NCI-H146 treated with DMSO at 0.1 percent for 48 hours (cell line): ENCODE measurements around the gene CLIC5.

Source experiments
- DNase-seq: peaks from one replicate; lab custom pipeline; 2025; ENCODE audit not compliant: unreplicated experiment; lab: John Stamatoyannopoulos, UW

The CLIC5 gene

GRCh38 chr6:46036911-46037310 is 21.3 kb upstream of the CLIC5 start:
- no peak for DNase-seq

- DNase-seq = no peak
These were observed 19.6 kb upstream of the CLIC5 start for GRCh38 chr6:46035242-46035641.

GRCh38 chr6:46032110-46032998 is 16.7 kb upstream of the CLIC5 start:
- DNase-seq = no peak

- no peak for DNase-seq
These were observed 13.9 kb upstream of the CLIC5 start for GRCh38 chr6:46029602-46030001.

GRCh38 chr6:46026307-46026706 is 10.6 kb upstream of the CLIC5 start:
- no peak for DNase-seq

GRCh38 chr6:46025573-46025972 is 9.9 kb upstream of the CLIC5 start:
- DNase-seq = no peak

DNA sequence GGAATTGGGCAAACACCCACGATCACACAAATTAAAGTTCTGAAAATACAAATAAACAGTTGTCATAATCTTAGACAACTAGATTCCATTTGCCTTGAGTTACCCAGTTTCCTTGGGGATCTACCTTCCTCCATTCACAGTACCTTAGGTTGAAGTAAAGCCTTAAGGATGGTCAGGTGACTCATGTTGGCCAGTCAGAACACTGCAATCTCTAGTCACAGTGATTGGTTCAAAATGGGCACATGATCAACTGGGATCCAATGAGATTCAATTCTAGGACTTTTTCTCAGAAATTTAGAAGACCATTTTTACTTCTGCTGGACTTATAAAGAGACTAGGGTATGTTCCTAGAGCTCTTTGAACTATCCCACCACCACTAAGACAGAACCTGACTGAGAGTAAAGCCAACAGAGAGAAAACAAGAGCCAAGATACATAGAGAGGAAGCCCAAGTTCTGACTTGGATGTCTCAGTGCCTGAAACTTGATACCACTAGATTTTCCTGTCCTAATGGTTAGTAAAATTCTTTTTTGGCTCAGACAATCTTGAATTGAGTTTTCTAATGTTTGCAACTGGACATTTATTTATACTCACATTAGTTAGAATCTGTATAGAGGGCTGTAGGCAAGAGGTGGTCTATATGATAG is 8.6 kb upstream of the CLIC5 start:
- DNase-seq = no peak

DNA sequence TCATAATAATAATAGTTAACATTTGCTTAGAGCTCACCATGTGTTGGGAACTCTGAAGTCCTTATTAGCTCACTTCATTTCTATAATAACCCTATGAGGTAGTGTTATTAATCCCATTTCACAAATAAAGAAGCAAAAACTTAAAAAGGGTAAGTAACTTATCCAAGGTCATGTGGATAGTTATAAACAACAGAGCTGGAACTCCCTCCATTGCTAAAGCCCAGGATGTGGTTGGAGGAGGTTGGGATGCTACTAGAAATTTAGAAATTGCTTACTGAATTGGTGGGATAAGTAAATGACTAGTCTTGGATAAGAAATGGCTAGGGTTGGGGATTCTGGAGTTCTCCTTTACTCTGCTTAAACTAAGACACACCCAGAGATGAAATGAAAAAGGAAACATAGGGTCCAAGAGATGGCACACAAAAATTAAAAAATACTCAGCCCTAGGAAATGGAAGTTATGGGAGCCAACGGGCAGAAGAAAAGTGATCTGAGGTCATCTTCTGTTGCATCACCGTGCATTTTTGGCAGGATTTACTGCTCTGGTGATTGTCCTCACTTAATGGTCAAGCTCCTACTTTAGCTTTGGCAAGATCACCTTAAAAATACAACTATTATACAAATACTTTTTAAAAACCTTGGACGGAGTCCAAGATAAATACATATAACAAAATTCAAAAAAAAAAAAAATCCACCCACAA is 7.7 kb upstream of the CLIC5 start:
- no peak for DNase-seq

- DNase-seq = no peak
These were observed 6.7 kb upstream of the CLIC5 start for GRCh38 chr6:46022106-46022948.

DNA sequence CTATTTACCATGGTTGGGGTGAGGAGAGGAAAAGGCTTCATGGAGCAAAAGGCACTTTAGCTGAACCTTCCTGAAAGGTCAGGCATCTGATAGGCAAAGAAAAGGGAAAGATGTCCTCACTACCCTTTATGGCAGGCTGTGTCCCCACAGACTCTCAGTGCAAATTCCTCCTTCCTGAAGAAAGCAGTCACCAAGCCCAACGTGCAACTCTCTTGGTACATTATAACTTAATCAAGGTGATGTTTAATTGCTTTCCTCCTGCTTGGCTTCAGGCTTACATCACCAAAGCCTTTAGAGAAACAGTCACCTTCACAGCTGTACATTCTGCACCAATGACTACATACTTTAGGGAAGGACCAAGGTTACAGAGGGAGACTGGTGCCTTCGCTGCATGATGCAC is 2.1 kb upstream of the CLIC5 start:
- DNase-seq = no peak

DNA sequence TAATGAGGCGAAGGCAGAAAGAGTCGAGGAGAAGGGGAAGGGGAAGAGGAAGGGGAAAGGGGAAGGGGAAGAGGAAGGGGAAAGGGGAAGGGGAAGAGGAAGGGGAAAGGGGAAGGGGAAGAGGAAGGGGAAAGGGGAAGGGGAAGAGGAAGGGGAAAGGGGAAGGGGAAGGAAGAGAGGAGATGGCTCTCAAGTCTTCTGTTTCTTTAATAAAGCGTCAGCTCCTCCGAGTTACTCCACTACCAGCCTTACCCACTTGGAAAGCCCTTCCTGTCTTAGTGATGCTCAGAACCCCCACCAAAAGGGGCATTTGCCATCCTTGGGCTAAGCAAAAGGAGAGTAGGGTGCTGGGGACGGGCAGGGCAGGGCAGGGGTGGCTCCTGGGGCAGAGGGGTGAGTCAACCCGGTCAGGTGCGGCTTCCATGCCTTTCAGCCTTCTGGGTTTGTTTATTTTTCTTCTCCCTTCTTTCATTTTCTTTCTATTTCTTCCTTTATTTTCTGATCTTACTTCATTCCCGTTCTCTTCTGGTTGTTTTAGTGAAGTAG is 476 bp upstream of the CLIC5 start:
- DNase-seq = no peak

- DNase-seq = no peak
These were observed 1.0 kb downstream of the CLIC5 start for GRCh38 chr6:46014511-46015118.

DNA sequence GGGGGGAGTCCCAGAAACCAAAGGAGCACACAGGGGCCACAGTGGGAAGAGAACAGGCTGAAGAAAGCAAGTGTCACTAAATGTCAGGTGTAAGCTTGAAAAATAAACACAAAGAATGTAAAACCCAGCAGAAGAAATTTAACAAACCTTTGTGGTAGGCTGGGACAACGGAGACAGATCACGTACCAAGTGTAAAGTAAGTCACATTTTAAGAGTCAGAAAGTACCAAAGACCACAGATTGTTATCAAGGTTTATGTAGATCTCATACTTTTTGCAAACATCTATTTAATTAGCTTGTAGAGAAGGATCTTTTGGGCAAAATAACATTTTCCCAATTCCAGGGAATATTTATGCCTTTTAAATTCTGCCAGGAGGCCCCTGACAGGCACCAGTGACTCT is 1.6 kb downstream of the CLIC5 start:
- DNase-seq = no peak

DNA sequence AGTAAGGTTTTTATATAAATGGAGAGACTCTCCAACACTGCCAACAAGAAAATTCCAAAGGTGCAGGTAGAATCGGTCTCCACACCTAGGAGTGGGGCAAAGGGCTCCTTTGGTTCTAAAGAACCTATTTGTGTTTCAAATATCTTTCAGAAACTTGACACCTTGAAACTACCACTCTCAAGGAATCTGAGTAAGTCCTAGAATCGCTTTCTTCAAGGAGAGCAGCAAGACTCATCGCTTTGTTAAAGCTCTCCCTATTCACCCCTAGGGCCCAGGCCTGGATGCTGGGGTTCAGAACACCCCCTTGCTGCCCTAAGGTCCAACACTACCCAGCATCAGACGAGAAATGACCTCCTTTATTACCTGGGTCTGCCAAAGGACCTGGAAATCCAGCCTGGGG is 2.0 kb downstream of the CLIC5 start:
- no peak for DNase-seq

DNA sequence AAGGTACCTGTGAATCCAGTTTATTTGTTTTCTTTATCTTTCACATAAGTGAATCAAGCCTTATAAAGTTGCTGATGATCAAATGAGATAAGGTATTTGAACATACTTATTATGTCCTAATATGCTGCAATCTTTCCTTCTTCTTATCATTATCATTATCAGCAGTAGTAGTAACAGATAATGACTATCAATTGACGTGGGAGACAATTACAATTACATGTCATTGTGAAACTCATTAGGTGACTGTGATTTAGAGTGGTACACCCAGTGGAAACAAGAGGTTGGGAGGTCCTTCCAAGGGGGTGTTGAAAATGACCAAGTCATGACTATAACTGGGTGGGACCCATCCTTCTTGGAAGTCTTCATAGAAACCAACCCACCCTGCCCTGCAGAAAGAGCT is 2.8 kb downstream of the CLIC5 start:
- DNase-seq = no peak

GRCh38 chr6:46011188-46012085 is 4.2 kb downstream of the CLIC5 start:
- DNase-seq = no peak

DNA sequence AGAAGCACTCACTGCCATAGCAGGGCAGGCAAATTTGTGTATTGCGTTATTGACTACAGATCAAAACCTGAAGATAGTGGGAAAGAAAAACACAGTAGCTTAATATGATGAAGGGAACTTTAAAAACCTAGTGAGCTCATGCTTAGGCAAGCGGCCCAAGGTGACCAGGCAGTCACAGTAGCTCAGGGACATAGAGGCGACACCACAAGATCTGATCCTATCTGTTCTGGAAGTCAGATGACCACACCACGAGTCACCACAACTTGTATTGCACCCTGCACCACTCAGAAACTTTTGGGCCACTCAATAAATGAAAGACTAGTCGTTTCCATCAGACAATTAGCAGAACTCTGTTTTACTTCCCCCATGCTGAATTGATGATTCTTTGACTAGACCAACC is 4.9 kb downstream of the CLIC5 start:
- no peak for DNase-seq

- no peak for DNase-seq
These were observed 5.4 kb downstream of the CLIC5 start for GRCh38 chr6:46010270-46010669.

DNA sequence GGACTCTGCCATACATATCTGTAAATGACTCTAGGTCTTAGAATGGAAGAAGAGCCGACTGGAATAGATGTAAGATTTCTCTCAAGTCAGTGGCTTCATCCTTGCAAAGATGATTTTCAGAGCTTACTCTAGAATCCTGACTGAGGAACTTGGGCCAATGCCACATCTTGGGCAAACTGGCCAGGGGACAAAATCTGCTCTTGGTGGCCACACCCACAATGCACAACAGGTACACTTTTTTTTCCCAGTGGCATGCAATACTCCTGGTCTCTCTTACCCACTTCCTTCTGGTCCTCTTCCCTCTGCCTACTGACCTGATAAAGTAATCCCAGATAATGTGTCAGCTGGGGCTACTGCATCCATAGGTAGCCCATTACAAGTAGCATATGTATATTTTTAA is 13.4 kb downstream of the CLIC5 start:
- no peak for DNase-seq
